HG03457 (cell line): Measurements from ENCODE around the gene BTNL2.
A peak's percentile ranks its signal among the peaks of the same experiment; 100 is the strongest.
"Not testable (repeated sequence)": the region's sequence is repeated elsewhere in the genome, so short reads cannot be mapped to it uniquely, and the experiment has no call there.

ENCODE experiments used
- ATAC-seq: cut with Tn5 transposase; IDR thresholded peaks from one replicate; pipeline ENCODE4 v1.9.1; 2021; ENCODE audit warnings: moderate number of reproducible peaks; ENCODE audit not compliant: unreplicated experiment

BTNL2 gene

GRCh38 chr6:32406857-32407256 is at the start of gene BTNL2:
TSS of gene BTNL2 (minus strand) at chr6:32407181. CDS start at chr6:32407123, 58 bp downstream.
- ATAC-seq: no peak

- no peak for ATAC-seq
These were observed 42.2 kb upstream of the BTNL2 start for GRCh38 chr6:32449088-32449736.

- ATAC-seq: no peak
These were observed 41.0 kb upstream of the BTNL2 start for GRCh38 chr6:32447932-32448331.

- ATAC-seq: no peak
These were observed 38.4 kb upstream of the BTNL2 start for GRCh38 chr6:32445321-32445854.

- no peak for ATAC-seq
These were observed 37.5 kb upstream of the BTNL2 start for GRCh38 chr6:32444433-32444832.

GRCh38 chr6:32442977-32443552 is 36.1 kb upstream of the BTNL2 start:
- no peak for ATAC-seq

- no peak for ATAC-seq
These were observed 35.3 kb upstream of the BTNL2 start for GRCh38 chr6:32442243-32442667.

GRCh38 chr6:32439602-32440214 is 32.7 kb upstream of the BTNL2 start, which contains the start of gene HLA-DRA:
TSS of gene HLA-DRA (plus strand) at chr6:32439887. CDS start at chr6:32439951, 64 bp downstream.
- ATAC-seq: peak; percentile 48

- no peak for ATAC-seq
These were observed 32.2 kb upstream of the BTNL2 start for GRCh38 chr6:32439139-32439538.

- ATAC-seq: no peak
These were observed 30.2 kb upstream of the BTNL2 start for GRCh38 chr6:32436995-32437836.

- ATAC-seq: no peak
These were observed 29.2 kb upstream of the BTNL2 start for GRCh38 chr6:32436186-32436585.

- not testable (repeated sequence) for ATAC-seq
These were observed 27.0 kb upstream of the BTNL2 start for GRCh38 chr6:32433950-32434349.

- no peak for ATAC-seq
These were observed 25.1 kb upstream of the BTNL2 start for GRCh38 chr6:32432050-32432450.

- no peak for ATAC-seq
These were observed 24.2 kb upstream of the BTNL2 start for GRCh38 chr6:32431142-32431541.

GRCh38 chr6:32430179-32430578 is 23.2 kb upstream of the BTNL2 start:
- ATAC-seq: no peak

- ATAC-seq: no peak
These were observed 21.0 kb upstream of the BTNL2 start for GRCh38 chr6:32427934-32428474.

GRCh38 chr6:32427218-32427617 is 20.2 kb upstream of the BTNL2 start:
- no peak for ATAC-seq

- ATAC-seq: no peak
These were observed 19.4 kb upstream of the BTNL2 start for GRCh38 chr6:32426338-32426737.

- no peak for ATAC-seq
These were observed 17.8 kb upstream of the BTNL2 start for GRCh38 chr6:32424589-32425300.

- ATAC-seq: no peak
These were observed 9.1 kb upstream of the BTNL2 start for GRCh38 chr6:32416036-32416435.
